ENCODE data around the gene COX6B2.
A peak's percentile ranks its signal among the peaks of the same experiment; 100 is the strongest.

COX6B2 gene

GRCh38 chr19:55362174-55362989, 7.9 kb upstream of the COX6B2 start:
- no peak for DNase-seq

GRCh38 chr19:55360902-55361301, 6.4 kb upstream of the COX6B2 start:
- DNase-seq, result no peak

- DNase-seq, result no peak
These were observed 4.7 kb upstream of the COX6B2 start for GRCh38 chr19:55358943-55359908.

- DNase-seq, result no peak
These were observed 4.0 kb upstream of the COX6B2 start for GRCh38 chr19:55358493-55358892.

- no peak for DNase-seq
These were observed 798 bp upstream of the COX6B2 start for GRCh38 chr19:55355213-55355821.

GRCh38 chr19:55353803-55354697, 469 bp downstream of the COX6B2 start:
- DNase-seq, result peak; percentile 45

- DNase-seq, result no peak
These were observed 1.1 kb downstream of the COX6B2 start for GRCh38 chr19:55353356-55353802.

GRCh38 chr19:55352549-55353145, 1.9 kb downstream of the COX6B2 start:
- no peak for DNase-seq

GRCh38 chr19:55352040-55352439, 2.5 kb downstream of the COX6B2 start:
- DNase-seq, result no peak

- no peak for DNase-seq
These were observed 3.8 kb downstream of the COX6B2 start for GRCh38 chr19:55350620-55351315.

GRCh38 chr19:55348317-55349034, 6.0 kb downstream of the COX6B2 start:
- no peak for DNase-seq

GRCh38 chr19:55347442-55348009, 7.0 kb downstream of the COX6B2 start:
- DNase-seq, result no peak

GRCh38 chr19:55346725-55347441, 7.6 kb downstream of the COX6B2 start:
- no peak for DNase-seq

GRCh38 chr19:55345818-55346724, 8.4 kb downstream of the COX6B2 start:
- no peak for DNase-seq

- DNase-seq, result no peak
These were observed 9.3 kb downstream of the COX6B2 start for GRCh38 chr19:55345101-55345817.

GRCh38 chr19:55344444-55344843, 10.1 kb downstream of the COX6B2 start:
- DNase-seq, result peak; percentile 15
